WTC11 (cell line): ENCODE measurements around the gene EME1. TPM values are rescaled to one million over a fixed set of nuclear protein-coding genes. Genes with fewer than 3 reads are reported as not detected.
"Not testable (repeated sequence)": the region's sequence is repeated elsewhere in the genome, so short reads cannot be mapped to it uniquely, and the experiment has no call there.

Experiments used
- ATAC-seq: fragments of 200-7000 bp; cut with Tn5 transposase; 2 replicates; pipeline ENCODE4 v1.10.0; 2021; ENCODE audit warnings: mild to moderate bottlenecking, moderate library complexity
- CTCF ChIA-PET: fragments of 300-600 bp; sonication (Branson Sonifier 250); formaldehyde crosslinking; loops from one replicate; lab custom pipeline; 2021; ENCODE audit warnings: antibody characterized with exemption; lab: Charles Lee
- POLR2A ChIA-PET: fragments of 350-600 bp; sonication (Branson Sonifier 250); formaldehyde crosslinking; loops from one replicate; lab custom pipeline; 2021; ENCODE audit warnings: antibody characterized with exemption; lab: Charles Lee
- DNase-seq: peaks from one replicate; pipeline ENCODE4 v3.0.0; 2021; ENCODE audit warnings: low spot score
- H3K27ac Mint-ChIP-seq: 2 replicates; pipeline ENCODE4 v1.8.0; 2021; ENCODE audit warnings: mixed read lengths
- H3K27me3 Mint-ChIP-seq: 2 replicates; pipeline ENCODE4 v1.8.0; 2021; ENCODE audit warnings: low read depth, mild to moderate bottlenecking, moderate library complexity, mixed read lengths
- H3K36me3 Mint-ChIP-seq: 2 replicates; pipeline ENCODE4 v1.8.0; 2021; ENCODE audit warnings: mixed read lengths
- H3K4me1 Mint-ChIP-seq: 2 replicates; pipeline ENCODE4 v1.8.0; 2022; ENCODE audit warnings: mixed read lengths
- H3K4me3 Mint-ChIP-seq: 2 replicates; pipeline ENCODE4 v1.8.0; 2021; ENCODE audit warnings: mild to moderate bottlenecking, moderate library complexity, mixed read lengths
- H3K9me3 Mint-ChIP-seq: 2 replicates; pipeline ENCODE4 v1.8.0; 2021; ENCODE audit warnings: mixed read lengths
- CREB1 ChIP-seq: sonication (generic); formaldehyde crosslinking; IDR thresholded peaks from 2 replicates; pipeline ENCODE4 v1.8.0; 2023; ENCODE audit warnings: mild to moderate bottlenecking, missing genetic modification reagents
- GABPB1 ChIP-seq: sonication (generic); formaldehyde crosslinking; IDR thresholded peaks from 2 replicates; pipeline ENCODE4 v1.8.1; 2023; ENCODE audit warnings: mild to moderate bottlenecking, missing genetic modification reagents
- GTF2I ChIP-seq: fragments of 250-450 bp; sonication (Bioruptor Pico); conservative IDR thresholded peaks from 2 replicates; pipeline ENCODE4 v1.4.0; 2021; ENCODE audit warnings: mild to moderate bottlenecking
- HMGA2 ChIP-seq: fragments of 250-450 bp; sonication (Bioruptor Pico); IDR thresholded peaks from 2 replicates; pipeline ENCODE4 v1.4.0; 2021; ENCODE audit warnings: mild to moderate bottlenecking, moderate library complexity
- IRF2 ChIP-seq: sonication (generic); formaldehyde crosslinking; IDR thresholded peaks from 2 replicates; pipeline ENCODE4 v1.8.0; 2022; ENCODE audit warnings: low read depth, missing genetic modification reagents, borderline replicate concordance
- RORB ChIP-seq: fragments of 250-450 bp; sonication (Bioruptor Pico); IDR thresholded peaks from 2 replicates; pipeline ENCODE4 v1.9.0; 2021; ENCODE audit warnings: mild to moderate bottlenecking
- TP53 ChIP-seq: sonication (generic); formaldehyde crosslinking; IDR thresholded peaks from 2 replicates; pipeline ENCODE4 v1.8.1; 2023; ENCODE audit warnings: mild to moderate bottlenecking, missing genetic modification reagents
- ZNF138 ChIP-seq: sonication (generic); formaldehyde crosslinking; conservative IDR thresholded peaks from 2 replicates; pipeline ENCODE4 v1.8.1; 2022; ENCODE audit warnings: mild to moderate bottlenecking, moderate library complexity, missing genetic modification reagents
- ZNF232 ChIP-seq: sonication (generic); formaldehyde crosslinking; IDR thresholded peaks from 2 replicates; pipeline ENCODE4 v1.8.0; 2022; ENCODE audit warnings: mild to moderate bottlenecking, missing genetic modification reagents
- ZNF317 ChIP-seq: sonication (generic); formaldehyde crosslinking; IDR thresholded peaks from 2 replicates; pipeline ENCODE4 v1.8.1; 2023; ENCODE audit warnings: low read depth, mild to moderate bottlenecking, moderate library complexity, missing genetic modification reagents, borderline replicate concordance
- total RNA-seq: library from RNA; stranded (reverse); gene quantifications from 3 replicates; pipeline ENCODE4 v1.2.3, GENCODE V29; 2021
- TF ChIP-seq, protein P1 (sequence below): fragments of 250-450 bp; sonication (Bioruptor Pico); conservative IDR thresholded peaks from 2 replicates; pipeline ENCODE4 v1.9.0; 2021; ENCODE audit warnings: mild to moderate bottlenecking
- TF ChIP-seq, protein P2 (sequence below): sonication (generic); formaldehyde crosslinking; IDR thresholded peaks from 2 replicates; pipeline ENCODE4 v1.8.1; 2023; ENCODE audit warnings: mild to moderate bottlenecking, missing genetic modification reagents
- TF ChIP-seq, protein P3 (sequence below): sonication (generic); formaldehyde crosslinking; IDR thresholded peaks from 2 replicates; pipeline ENCODE4 v1.8.0; 2022; ENCODE audit warnings: mild to moderate bottlenecking, missing genetic modification reagents
- TF ChIP-seq, protein P4 (sequence below): sonication (generic); formaldehyde crosslinking; IDR thresholded peaks from 2 replicates; pipeline ENCODE4 v1.8.0; 2022; ENCODE audit warnings: missing genetic modification reagents
- TF ChIP-seq, protein P5 (sequence below): sonication (generic); formaldehyde crosslinking; IDR thresholded peaks from 2 replicates; pipeline ENCODE4 v1.8.0; 2022; ENCODE audit warnings: mild to moderate bottlenecking, missing genetic modification reagents
- TF ChIP-seq, protein P6 (sequence below): sonication (generic); formaldehyde crosslinking; IDR thresholded peaks from 2 replicates; pipeline ENCODE4 v1.8.0; 2022; ENCODE audit warnings: mild to moderate bottlenecking, missing genetic modification reagents
- TF ChIP-seq, protein P7 (sequence below): sonication (generic); formaldehyde crosslinking; IDR thresholded peaks from 2 replicates; pipeline ENCODE4 v1.8.1; 2022; ENCODE audit warnings: low read depth, missing genetic modification reagents, borderline replicate concordance

EME1 gene
- total RNA-seq, 1 experiment from 2014 or later: 24.9 TPM

DNA sequence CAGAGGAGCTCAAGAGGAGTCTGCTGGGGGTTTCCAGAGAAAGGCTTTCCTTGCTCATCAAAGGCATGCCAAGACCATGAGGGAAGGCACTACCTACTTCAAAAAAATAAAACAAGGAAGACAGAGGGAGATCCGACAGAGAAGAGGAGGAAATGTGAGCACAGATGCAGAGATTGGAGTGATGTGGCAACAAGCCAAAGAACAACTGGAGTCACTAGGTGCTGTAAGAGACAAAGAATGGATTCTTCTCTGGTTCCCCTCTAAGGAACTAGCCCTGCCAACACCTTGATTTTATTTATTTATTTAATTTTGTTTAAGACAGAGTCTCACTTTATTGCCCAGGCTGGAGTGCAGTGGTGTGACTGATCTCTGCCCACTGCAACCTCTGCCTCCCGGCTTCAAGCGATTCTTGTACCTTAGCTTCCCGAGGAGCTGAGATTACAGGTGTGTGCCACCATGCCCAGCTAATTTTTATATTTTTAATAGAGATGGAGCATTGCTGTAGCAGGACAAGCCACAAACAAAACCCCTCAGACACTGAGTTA is 39.2 kb downstream of the EME1 start:
- no peaks in the 10 kb centered on the region for H3K36me3 Mint-ChIP-seq
- H3K27ac Mint-ChIP-seq: no peak overlapping the region
- no peak overlapping the region for H3K4me3 Mint-ChIP-seq
- peaks cover 19% of the 10 kb centered on the region for H3K27me3 Mint-ChIP-seq
- no peak for DNase-seq
- ChIA-PET CTCF (interaction anchor here (3.1 kb wide), 1 partner anchor 15 kb away, joined by 13 read pairs; the partner anchor contains the start of gene LRRC59), POLR2A (no interaction called here)
- ATAC-seq: no peak
- TF ChIP-seq ZNF317 (CRISPR knock-in tag) (no peak), GTF2I (CRISPR knock-in tag) (no peak), GABPB1 (no peak), HMGA2 (CRISPR knock-in tag) (no peak), IRF2 (CRISPR knock-in tag) (no peak), RORB (CRISPR knock-in tag) (no peak), ZNF138 (CRISPR knock-in tag) (no peak)
- TF ChIP-seq, protein P1, sequence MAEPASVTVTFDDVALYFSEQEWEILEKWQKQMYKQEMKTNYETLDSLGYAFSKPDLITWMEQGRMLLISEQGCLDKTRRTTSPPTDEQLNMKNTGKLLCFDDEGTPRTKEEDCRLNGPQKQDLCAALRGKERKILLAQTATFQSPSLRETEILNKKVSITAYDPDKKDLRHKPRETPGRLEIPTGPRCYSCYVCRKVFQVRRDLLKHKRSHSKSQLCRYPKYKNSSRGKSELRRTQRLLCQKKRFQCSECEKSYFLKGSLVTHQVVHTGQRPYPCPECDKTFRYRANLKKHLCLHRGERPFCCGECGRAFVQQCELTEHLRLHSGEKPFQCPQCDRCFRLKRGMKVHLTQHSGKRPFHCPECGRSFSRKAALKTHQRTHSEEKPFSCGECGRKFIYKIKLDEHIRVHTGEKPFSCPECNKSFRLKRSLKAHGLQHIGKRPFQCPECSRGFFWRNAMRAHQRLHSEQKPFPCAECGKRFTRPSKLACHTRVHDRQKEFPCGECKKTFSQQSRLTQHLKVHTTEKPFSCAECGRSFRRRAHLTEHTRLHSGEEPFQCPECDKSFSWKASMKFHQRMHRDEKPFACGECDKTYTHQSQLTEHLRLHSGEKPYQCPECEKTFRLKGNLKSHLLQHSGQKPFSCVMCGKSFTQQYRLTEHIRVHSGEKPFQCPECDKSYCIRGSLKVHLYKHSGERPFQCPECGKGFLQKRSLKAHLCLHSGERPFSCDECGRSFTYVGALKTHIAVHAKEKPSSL (CRISPR knock-in tag): no peak
- TF ChIP-seq, protein P2, sequence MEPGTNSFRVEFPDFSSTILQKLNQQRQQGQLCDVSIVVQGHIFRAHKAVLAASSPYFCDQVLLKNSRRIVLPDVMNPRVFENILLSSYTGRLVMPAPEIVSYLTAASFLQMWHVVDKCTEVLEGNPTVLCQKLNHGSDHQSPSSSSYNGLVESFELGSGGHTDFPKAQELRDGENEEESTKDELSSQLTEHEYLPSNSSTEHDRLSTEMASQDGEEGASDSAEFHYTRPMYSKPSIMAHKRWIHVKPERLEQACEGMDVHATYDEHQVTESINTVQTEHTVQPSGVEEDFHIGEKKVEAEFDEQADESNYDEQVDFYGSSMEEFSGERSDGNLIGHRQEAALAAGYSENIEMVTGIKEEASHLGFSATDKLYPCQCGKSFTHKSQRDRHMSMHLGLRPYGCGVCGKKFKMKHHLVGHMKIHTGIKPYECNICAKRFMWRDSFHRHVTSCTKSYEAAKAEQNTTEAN: no peak
- TF ChIP-seq, protein P3, sequence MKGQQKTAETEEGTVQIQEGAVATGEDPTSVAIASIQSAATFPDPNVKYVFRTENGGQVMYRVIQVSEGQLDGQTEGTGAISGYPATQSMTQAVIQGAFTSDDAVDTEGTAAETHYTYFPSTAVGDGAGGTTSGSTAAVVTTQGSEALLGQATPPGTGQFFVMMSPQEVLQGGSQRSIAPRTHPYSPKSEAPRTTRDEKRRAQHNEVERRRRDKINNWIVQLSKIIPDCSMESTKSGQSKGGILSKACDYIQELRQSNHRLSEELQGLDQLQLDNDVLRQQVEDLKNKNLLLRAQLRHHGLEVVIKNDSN: no peak
- TF ChIP-seq, protein P4, sequence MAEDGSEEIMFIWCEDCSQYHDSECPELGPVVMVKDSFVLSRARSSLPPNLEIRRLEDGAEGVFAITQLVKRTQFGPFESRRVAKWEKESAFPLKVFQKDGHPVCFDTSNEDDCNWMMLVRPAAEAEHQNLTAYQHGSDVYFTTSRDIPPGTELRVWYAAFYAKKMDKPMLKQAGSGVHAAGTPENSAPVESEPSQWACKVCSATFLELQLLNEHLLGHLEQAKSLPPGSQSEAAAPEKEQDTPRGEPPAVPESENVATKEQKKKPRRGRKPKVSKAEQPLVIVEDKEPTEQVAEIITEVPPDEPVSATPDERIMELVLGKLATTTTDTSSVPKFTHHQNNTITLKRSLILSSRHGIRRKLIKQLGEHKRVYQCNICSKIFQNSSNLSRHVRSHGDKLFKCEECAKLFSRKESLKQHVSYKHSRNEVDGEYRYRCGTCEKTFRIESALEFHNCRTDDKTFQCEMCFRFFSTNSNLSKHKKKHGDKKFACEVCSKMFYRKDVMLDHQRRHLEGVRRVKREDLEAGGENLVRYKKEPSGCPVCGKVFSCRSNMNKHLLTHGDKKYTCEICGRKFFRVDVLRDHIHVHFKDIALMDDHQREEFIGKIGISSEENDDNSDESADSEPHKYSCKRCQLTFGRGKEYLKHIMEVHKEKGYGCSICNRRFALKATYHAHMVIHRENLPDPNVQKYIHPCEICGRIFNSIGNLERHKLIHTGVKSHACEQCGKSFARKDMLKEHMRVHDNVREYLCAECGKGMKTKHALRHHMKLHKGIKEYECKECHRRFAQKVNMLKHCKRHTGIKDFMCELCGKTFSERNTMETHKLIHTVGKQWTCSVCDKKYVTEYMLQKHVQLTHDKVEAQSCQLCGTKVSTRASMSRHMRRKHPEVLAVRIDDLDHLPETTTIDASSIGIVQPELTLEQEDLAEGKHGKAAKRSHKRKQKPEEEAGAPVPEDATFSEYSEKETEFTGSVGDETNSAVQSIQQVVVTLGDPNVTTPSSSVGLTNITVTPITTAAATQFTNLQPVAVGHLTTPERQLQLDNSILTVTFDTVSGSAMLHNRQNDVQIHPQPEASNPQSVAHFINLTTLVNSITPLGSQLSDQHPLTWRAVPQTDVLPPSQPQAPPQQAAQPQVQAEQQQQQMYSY: no peak
- TF ChIP-seq, protein P5, sequence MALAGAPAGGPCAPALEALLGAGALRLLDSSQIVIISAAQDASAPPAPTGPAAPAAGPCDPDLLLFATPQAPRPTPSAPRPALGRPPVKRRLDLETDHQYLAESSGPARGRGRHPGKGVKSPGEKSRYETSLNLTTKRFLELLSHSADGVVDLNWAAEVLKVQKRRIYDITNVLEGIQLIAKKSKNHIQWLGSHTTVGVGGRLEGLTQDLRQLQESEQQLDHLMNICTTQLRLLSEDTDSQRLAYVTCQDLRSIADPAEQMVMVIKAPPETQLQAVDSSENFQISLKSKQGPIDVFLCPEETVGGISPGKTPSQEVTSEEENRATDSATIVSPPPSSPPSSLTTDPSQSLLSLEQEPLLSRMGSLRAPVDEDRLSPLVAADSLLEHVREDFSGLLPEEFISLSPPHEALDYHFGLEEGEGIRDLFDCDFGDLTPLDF (CRISPR knock-in tag): no peak
- H3K4me1 Mint-ChIP-seq: 0 out of 2 replicates have a peak, but pooled peaks cover 3% of the 10 kb centered on the region
- peaks cover 6% of the 10 kb centered on the region for H3K9me3 Mint-ChIP-seq

DNA sequence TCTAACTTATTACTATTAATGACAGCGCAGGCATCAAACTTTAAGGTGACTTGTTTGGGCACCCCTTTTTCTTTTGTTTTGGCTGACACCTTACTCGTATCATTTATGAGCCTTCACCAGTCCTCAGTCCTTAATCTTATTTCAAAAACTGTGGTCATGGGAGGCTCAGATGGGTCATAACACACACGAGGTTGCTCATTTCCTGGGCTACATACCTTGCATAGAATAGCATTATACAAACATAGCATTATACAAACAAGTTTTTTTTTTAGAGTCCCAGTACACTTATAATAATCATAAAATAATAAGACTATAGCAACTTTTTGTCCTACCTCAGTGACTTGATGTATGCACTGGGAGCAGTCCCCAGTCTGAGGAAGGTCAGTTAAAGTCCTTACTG is 41.8 kb downstream of the EME1 start:
- CTCF ChIA-PET: interaction anchor here (1.6 kb wide), 1 partner anchor 17 kb away, joined by 6 read pairs; the partner anchor contains the start of gene LRRC59
- TF ChIP-seq, protein P6, sequence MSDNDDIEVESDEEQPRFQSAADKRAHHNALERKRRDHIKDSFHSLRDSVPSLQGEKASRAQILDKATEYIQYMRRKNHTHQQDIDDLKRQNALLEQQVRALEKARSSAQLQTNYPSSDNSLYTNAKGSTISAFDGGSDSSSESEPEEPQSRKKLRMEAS (CRISPR knock-in tag): no peak
- TF ChIP-seq CREB1 (CRISPR knock-in tag) (no peak), ZNF232 (CRISPR knock-in tag) (no peak), ZNF138 (CRISPR knock-in tag) (no peak), TP53 (no peak)
- TF ChIP-seq, protein P7, sequence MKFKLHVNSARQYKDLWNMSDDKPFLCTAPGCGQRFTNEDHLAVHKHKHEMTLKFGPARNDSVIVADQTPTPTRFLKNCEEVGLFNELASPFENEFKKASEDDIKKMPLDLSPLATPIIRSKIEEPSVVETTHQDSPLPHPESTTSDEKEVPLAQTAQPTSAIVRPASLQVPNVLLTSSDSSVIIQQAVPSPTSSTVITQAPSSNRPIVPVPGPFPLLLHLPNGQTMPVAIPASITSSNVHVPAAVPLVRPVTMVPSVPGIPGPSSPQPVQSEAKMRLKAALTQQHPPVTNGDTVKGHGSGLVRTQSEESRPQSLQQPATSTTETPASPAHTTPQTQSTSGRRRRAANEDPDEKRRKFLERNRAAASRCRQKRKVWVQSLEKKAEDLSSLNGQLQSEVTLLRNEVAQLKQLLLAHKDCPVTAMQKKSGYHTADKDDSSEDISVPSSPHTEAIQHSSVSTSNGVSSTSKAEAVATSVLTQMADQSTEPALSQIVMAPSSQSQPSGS (CRISPR knock-in tag): no peak
- TF ChIP-seq, all 79 proteins: peak for 0
- Mint-ChIP-seq H3K27ac (no peak overlapping the region), H3K9me3 (peaks cover 16% of the 10 kb centered on the region), H3K27me3 (peaks cover 26% of the 10 kb centered on the region), H3K4me1 (0 out of 2 replicates have a peak, but pooled peaks cover 3% of the 10 kb centered on the region), H3K36me3 (peaks cover 6% of the 10 kb centered on the region), H3K4me3 (no peak overlapping the region)
- POLR2A ChIA-PET: no interaction called here
- DNase-seq (no peak), ATAC-seq (no peak)

DNA sequence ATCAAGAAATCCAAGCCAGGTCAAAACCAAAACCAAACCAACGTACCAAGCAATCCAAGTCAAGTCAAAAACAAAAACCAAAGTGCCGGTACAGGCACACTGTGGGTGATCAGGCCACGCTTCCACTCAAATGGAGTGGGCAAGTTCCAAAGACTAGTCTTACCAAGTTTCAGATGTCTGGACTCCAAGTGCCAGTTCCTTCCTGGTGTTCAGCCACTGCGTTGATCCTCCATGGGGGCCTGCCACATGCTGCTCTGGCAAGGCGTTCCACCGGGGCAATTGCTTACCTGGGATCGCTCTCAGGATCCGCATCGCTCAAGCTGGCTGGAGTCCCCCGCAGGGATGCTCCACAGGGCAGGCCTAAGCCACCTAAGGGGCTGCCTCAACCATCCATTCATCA is 46.5 kb downstream of the EME1 start:
- H3K9me3 Mint-ChIP-seq: peaks cover 18% of the 10 kb centered on the region
- H3K27ac Mint-ChIP-seq, POLR2A ChIA-PET, H3K4me3 Mint-ChIP-seq, DNase-seq, H3K36me3 Mint-ChIP-seq, ATAC-seq, CTCF ChIA-PET, H3K4me1 Mint-ChIP-seq: not testable (repeated sequence)
- peaks cover 24% of the 10 kb centered on the region for H3K27me3 Mint-ChIP-seq
